GM20000 (cell line): ENCODE results near the gene CDK5R1.

Experiments used
- DNase-seq: peaks from one replicate; pipeline ENCODE4 v3.0.0; 2012; ENCODE audit warnings: low spot score
- CTCF ChIP-seq: IDR thresholded peaks from 2 replicates; pipeline ENCODE4 v1.5.1; 2012; ENCODE audit warnings: mild to moderate bottlenecking, control low read depth; ENCODE audit errors: extremely low read depth, missing control alignments

Gene CDK5R1

GRCh38 chr17:32493976-32494513 lies 7.3 kb downstream of the CDK5R1 start:
- no peak for TF ChIP-seq CTCF
- no peak for DNase-seq

GRCh38 chr17:32494621-32495358 lies 8.0 kb downstream of the CDK5R1 start:
- DNase-seq, result no peak
- TF ChIP-seq CTCF, result no peak

GRCh38 chr17:32495359-32496231 lies 8.8 kb downstream of the CDK5R1 start:
- DNase-seq, result no peak

GRCh38 chr17:32496395-32497073 lies 9.7 kb downstream of the CDK5R1 start:
- TF ChIP-seq CTCF, result no peak
- DNase-seq, result no peak

More at GRCh38 chr17:32495359-32496231, 8.8 kb downstream of the CDK5R1 start:
- TF ChIP-seq CTCF, result no peak

GRCh38 chr17:32497431-32498205 lies 10.8 kb downstream of the CDK5R1 start:
- no peak for DNase-seq
- TF ChIP-seq CTCF, result no peak

- no peak for TF ChIP-seq CTCF
- DNase-seq, result no peak
These were observed 11.6 kb downstream of the CDK5R1 start for GRCh38 chr17:32498391-32498790.
